NCI-H2196 treated with DMSO at 0.1 percent for 48 hours (cell line): ENCODE data around the gene PODN.

Experiments used
- DNase-seq: peaks from one replicate; lab custom pipeline; 2025; ENCODE audit not compliant: unreplicated experiment; lab: John Stamatoyannopoulos, UW

PODN gene

GRCh38 chr1:53130598-53130877 lies 68.5 kb downstream of the PODN start:
- no peak for DNase-seq

- no peak for DNase-seq
Observed at GRCh38 chr1:53130878-53131589, 69.0 kb downstream of the PODN start.

GRCh38 chr1:53131590-53131938 lies 69.6 kb downstream of the PODN start:
- no peak for DNase-seq

GRCh38 chr1:53132176-53132575 lies 70.2 kb downstream of the PODN start:
- no peak for DNase-seq

- no peak for DNase-seq
Observed at GRCh38 chr1:53133261-53134041, 71.4 kb downstream of the PODN start.

GRCh38 chr1:53134042-53134485 lies 72.1 kb downstream of the PODN start:
- DNase-seq, result no peak
